ENCODE data around the gene KLHDC10.

GRCh38 chr7:130131964-130132875, 61.9 kb downstream of the KLHDC10 start:
- TF ChIP-seq EP300 (IDR thresholded peaks at IDR 0.05) (no peak), CTCF (IDR thresholded peaks at IDR 0.05) (no peak), POLR2AphosphoS5 (IDR thresholded peaks at IDR 0.05) (no peak)
